GM18873 (cell line): ENCODE measurements around the gene TREM2.
"Not testable (repeated sequence)": the region's sequence is repeated elsewhere in the genome, so short reads cannot be mapped to it uniquely, and the experiment has no call there.

Experiments
- ATAC-seq: cut with Tn5 transposase; IDR thresholded peaks from one replicate; pipeline ENCODE4 v1.9.1; 2021; ENCODE audit warnings: mild to moderate bottlenecking, moderate library complexity, moderate number of reproducible peaks; ENCODE audit not compliant: unreplicated experiment, low FRiP score

TREM2 gene

GRCh38 chr6:41157323-41157722 lies 5.6 kb downstream of the TREM2 start:
- ATAC-seq, result no peak

- no peak for ATAC-seq
Observed at GRCh38 chr6:41156771-41157170, 6.1 kb downstream of the TREM2 start.

GRCh38 chr6:41156001-41156400 lies 6.9 kb downstream of the TREM2 start:
- no peak for ATAC-seq

- ATAC-seq, result no peak
Observed at GRCh38 chr6:41155132-41155805, 7.6 kb downstream of the TREM2 start.

GRCh38 chr6:41153992-41154625 lies 8.8 kb downstream of the TREM2 start, which contains the start of gene TREML1:
TREML1 (minus strand) TSS chr6:41154347; CDS start chr6:41154288, 59 bp downstream.
- no peak for ATAC-seq

- ATAC-seq, result no peak
Observed at GRCh38 chr6:41153451-41153850, 9.5 kb downstream of the TREM2 start.

- ATAC-seq, result no peak
Observed at GRCh38 chr6:41150671-41151070, 12.2 kb downstream of the TREM2 start.

GRCh38 chr6:41147917-41148316 lies 15.0 kb downstream of the TREM2 start:
- no peak for ATAC-seq

GRCh38 chr6:41136911-41137310 lies 26.0 kb downstream of the TREM2 start:
- ATAC-seq, result no peak

GRCh38 chr6:41135062-41135832 lies 27.7 kb downstream of the TREM2 start:
- no peak for ATAC-seq

GRCh38 chr6:41132254-41132653 lies 30.7 kb downstream of the TREM2 start:
- no peak for ATAC-seq

GRCh38 chr6:41125282-41125681 lies 37.6 kb downstream of the TREM2 start:
- no peak for ATAC-seq

GRCh38 chr6:41122918-41123317 lies 40.0 kb downstream of the TREM2 start:
- no peak for ATAC-seq

GRCh38 chr6:41122373-41122772 lies 40.5 kb downstream of the TREM2 start:
- no peak for ATAC-seq

- no peak for ATAC-seq
Observed at GRCh38 chr6:41120058-41120457, 42.9 kb downstream of the TREM2 start.

GRCh38 chr6:41119508-41119907 lies 43.4 kb downstream of the TREM2 start:
- no peak for ATAC-seq

GRCh38 chr6:41115027-41115426 lies 47.9 kb downstream of the TREM2 start:
- not testable (repeated sequence) for ATAC-seq

GRCh38 chr6:41111017-41111416 lies 51.9 kb downstream of the TREM2 start:
- no peak for ATAC-seq
